Neuronal stem cell (in vitro differentiated cells): Measurements from ENCODE around the gene SPNS2.

Experiments
- DNase-seq: peaks from one replicate; pipeline ENCODE4 v3.0.0-alpha.2; 2013; ENCODE audit warnings: low spot score
- H2AFZ ChIP-seq: one replicate; pipeline ENCODE4 v1.6.1; 2013; ENCODE audit warnings: mild to moderate bottlenecking, low read length, inconsistent platforms
- H2AK5ac ChIP-seq: 2 replicates; pipeline ENCODE4 v1.6.1; 2013; ENCODE audit warnings: low read depth, mild to moderate bottlenecking, inconsistent platforms, low read length, moderate library complexity, mixed read lengths
- H2BK120ac ChIP-seq: 2 replicates; pipeline ENCODE4 v1.6.1; 2013; ENCODE audit warnings: low read depth, mild to moderate bottlenecking, inconsistent platforms, low read length, moderate library complexity, mixed read lengths
- H2BK12ac ChIP-seq: one replicate; pipeline ENCODE4 v1.6.1; 2013; ENCODE audit warnings: low read length, inconsistent platforms
- H2BK15ac ChIP-seq: 2 replicates; pipeline ENCODE4 v1.6.1; 2013; ENCODE audit warnings: mild to moderate bottlenecking, low read length, inconsistent platforms, mixed read lengths
- H2BK5ac ChIP-seq: one replicate; pipeline ENCODE4 v1.6.1; 2013; ENCODE audit warnings: inconsistent platforms, mild to moderate bottlenecking, low read length, moderate library complexity
- H3K14ac ChIP-seq: one replicate; pipeline ENCODE4 v1.6.1; 2013; ENCODE audit warnings: low read length, inconsistent platforms
- H3K18ac ChIP-seq: 2 replicates; pipeline ENCODE4 v1.6.1; 2013; ENCODE audit warnings: low read length, inconsistent platforms
- H3K23ac ChIP-seq: 2 replicates; pipeline ENCODE4 v1.6.1; 2013; ENCODE audit warnings: low read depth, mild to moderate bottlenecking, mixed read lengths, low read length, inconsistent platforms; ENCODE audit not compliant: poor library complexity
- H3K27ac ChIP-seq: replicated peaks from 3 replicates; pipeline ENCODE4 v1.5.1; 2013; ENCODE audit warnings: low read length, inconsistent platforms
- H3K27me3 ChIP-seq, 3 experiments: 2 replicates each; pipeline ENCODE4 v1.6.1; 2013; ENCODE audit warnings: low read length in 3 of 3, mild to moderate bottlenecking in 2 of 3, inconsistent platforms in 1 of 3, low read depth in 1 of 3, mixed read lengths in 1 of 3, moderate library complexity in 1 of 3; ENCODE audit not compliant: control insufficient read depth in 3 of 3, insufficient read depth in 3 of 3
- H3K36me3 ChIP-seq, 2 donors: replicated peaks in 1 of 2; 2 replicates each; pipeline ENCODE4 v1.6.1; 2013; ENCODE audit warnings: low read length in 2 of 2; ENCODE audit not compliant: control insufficient read depth in 2 of 2, insufficient read depth in 2 of 2
- H3K4ac ChIP-seq: 2 replicates; pipeline ENCODE4 v1.6.1; 2013; ENCODE audit warnings: inconsistent platforms, mild to moderate bottlenecking, low read length, moderate library complexity
- H3K4me1 ChIP-seq, 2 donors: 1 replicate in 1 of 2; 2 replicates in 1 of 2; pipeline ENCODE4 v1.6.1; 2013; ENCODE audit warnings: low read length in 2 of 2, low read depth in 1 of 2; ENCODE audit not compliant: control insufficient read depth in 2 of 2, insufficient read depth in 1 of 2
- H3K4me2 ChIP-seq: one replicate; pipeline ENCODE4 v1.6.1; 2013; ENCODE audit warnings: mild to moderate bottlenecking, low read length, inconsistent platforms; ENCODE audit not compliant: insufficient read depth, poor library complexity, severe bottlenecking
- H3K4me3 ChIP-seq, 2 donors: 2 replicates each; pipeline ENCODE4 v1.5.1; 2013; ENCODE audit warnings: low read length in 2 of 2, mild to moderate bottlenecking in 2 of 2, inconsistent platforms in 1 of 2, moderate library complexity in 1 of 2
- H3K79me1 ChIP-seq: one replicate; pipeline ENCODE4 v1.6.1; 2013; ENCODE audit warnings: low read depth, mild to moderate bottlenecking, inconsistent platforms, low read length, moderate library complexity
- H3K9ac ChIP-seq: one replicate; pipeline ENCODE4 v1.6.1; 2013; ENCODE audit warnings: mild to moderate bottlenecking, low read depth, low read length, inconsistent platforms; ENCODE audit not compliant: poor library complexity
- H3K9me3 ChIP-seq, 2 donors: replicated peaks in 1 of 2; 2 replicates each; pipeline versions ENCODE3 to v1.6.1; 2013; ENCODE audit warnings: low read length in 2 of 2, mild to moderate bottlenecking in 2 of 2, inconsistent platforms in 1 of 2, low read depth in 1 of 2, mixed read lengths in 1 of 2, moderate library complexity in 1 of 2; ENCODE audit not compliant: control insufficient read depth in 2 of 2, insufficient read depth in 1 of 2
- H4K8ac ChIP-seq: one replicate; pipeline ENCODE4 v1.6.1; 2013; ENCODE audit warnings: low read depth, mild to moderate bottlenecking, inconsistent platforms, low read length, moderate library complexity
- H4K91ac ChIP-seq: one replicate; pipeline ENCODE4 v1.6.1; 2013; ENCODE audit warnings: low read length, low read depth, mild to moderate bottlenecking, inconsistent platforms; ENCODE audit not compliant: poor library complexity
- WGBS, 2 donors: extraction: QIAGEN DNeasy Blood & Tissue Kit; methylation state at CpG; one replicate each; pipeline ENCODE4 v1.1.7; 2013; ENCODE audit warnings: missing lambda C conversion rate in 2 of 2, mixed read lengths in 1 of 2; ENCODE audit not compliant: insufficient read length in 2 of 2, insufficient replicate concordance in 1 of 2; ENCODE audit errors: extremely low coverage in 2 of 2; 5-methylcytosine and 5-hydroxymethylcytosine counted together

SPNS2 gene

DNA sequence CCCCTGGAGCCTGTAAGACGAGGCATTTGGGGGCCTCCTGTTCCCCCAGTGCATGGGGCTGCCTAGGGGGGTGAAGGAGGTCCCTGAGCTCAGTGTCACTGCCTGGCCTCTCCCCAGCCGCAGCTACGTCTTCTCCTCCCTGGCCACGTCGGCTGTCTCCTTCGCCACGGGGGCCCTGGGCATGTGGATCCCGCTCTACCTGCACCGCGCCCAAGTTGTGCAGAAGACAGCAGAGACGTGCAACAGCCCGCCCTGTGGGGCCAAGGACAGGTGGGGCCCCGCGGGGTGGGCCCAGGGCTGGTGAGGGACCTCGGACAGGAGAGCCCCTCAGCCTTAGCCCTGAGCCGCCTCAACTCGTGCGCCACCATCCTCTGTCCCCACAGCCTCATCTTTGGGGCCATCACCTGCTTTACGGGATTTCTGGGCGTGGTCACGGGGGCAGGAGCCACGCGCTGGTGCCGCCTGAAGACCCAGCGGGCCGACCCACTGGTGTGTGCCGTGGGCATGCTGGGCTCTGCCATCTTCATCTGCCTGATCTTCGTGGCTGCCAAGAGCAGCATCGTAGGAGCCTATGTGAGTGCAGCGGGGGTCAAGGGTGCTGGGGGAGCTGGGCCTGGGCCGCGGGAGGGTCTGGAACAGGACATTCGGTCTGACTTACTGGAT lies 34.3 kb downstream of the SPNS2 start:
- no CpG with 5 or more reads among the region's 33 CpGs for WGBS, 2 donors
- Histone ChIP-seq H2AFZ (no peak overlapping the region), H3K18ac (peak overlapping the region; percentile 72), H3K9me3 (no peaks in the 10 kb centered on the region), H3K23ac (peak overlapping the region; percentile 68), H2BK5ac (peak overlapping the region; percentile 29), H3K36me3 (peaks cover 6% of the 10 kb centered on the region in 2 donors), H3K27ac (no peak overlapping the region), H3K4me3 (no peak overlapping the region), H3K4me2 (no peak overlapping the region), H2BK15ac (peak overlapping the region; percentile 100), H4K91ac (peak overlapping the region; percentile 85), H2BK12ac (no peak overlapping the region), H2BK120ac (peak overlapping the region; percentile 2), H3K27me3 (peaks cover 0 to 3% (median 0%) of the 10 kb centered on the region in 3 experiments), H3K9ac (peak overlapping the region; percentile 74), H3K4me1 (peaks cover 10 to 20% of the 10 kb centered on the region in 2 donors), H3K79me1 (peaks cover 7% of the 10 kb centered on the region), H2AK5ac (peak overlapping the region; percentile 95), H3K4ac (no peak overlapping the region), H4K8ac (no peak overlapping the region), H3K14ac (no peak overlapping the region)
- DNase-seq, result no peak

DNA sequence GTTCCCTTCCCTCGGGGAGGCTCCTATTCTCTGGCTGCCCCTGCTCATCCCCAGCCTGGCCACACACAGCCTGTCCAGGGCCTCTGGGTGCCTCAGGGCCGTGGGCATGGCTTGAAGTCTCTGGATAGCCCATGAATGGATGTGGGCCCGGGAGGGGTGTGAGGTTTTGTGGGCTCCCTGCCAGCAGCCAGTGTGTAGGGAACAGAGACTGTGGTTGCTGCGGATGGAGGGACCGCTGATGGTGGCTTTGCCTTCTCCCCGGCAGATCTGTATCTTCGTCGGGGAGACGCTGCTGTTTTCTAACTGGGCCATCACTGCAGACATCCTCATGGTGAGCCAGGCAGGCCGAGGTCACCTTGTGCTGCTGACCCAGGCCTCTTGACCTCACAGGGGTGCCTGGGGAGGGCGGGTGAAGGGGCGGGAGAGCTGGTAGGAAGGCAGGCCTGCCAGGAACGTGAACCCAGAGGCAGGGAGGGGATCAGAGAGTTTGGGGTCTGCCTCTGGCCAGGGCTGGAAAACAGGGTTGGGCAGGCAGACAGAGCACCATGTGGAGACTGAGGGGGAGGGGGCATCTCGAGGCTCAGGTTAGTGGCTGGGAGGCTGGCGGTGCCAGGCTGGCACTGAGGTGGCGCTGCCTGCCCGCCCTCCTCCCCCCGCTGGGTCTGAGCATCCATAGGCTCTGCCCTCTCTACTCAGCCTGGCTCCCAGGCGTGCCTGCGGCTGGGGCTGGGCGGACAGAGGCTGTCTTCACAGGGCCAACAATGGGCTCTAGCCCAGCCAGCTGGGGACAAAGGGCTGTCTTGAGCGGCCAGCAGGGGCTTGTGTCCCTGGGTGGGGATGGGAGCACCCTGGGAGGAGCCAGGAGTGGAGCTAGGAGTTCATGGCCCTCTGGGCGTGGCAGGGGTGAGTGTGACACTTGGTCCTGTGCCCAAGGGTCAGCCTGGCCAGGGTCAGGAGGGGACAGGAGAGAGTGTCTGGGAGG lies 35.1 kb downstream of the SPNS2 start:
- no peak overlapping the region for H3K4ac ChIP-seq
- H4K91ac ChIP-seq, result no peak overlapping the region
- H3K14ac ChIP-seq, result peak overlapping the region; percentile 82
- peak overlapping the region; percentile 68 for H3K23ac ChIP-seq
- peak overlapping the region; percentile 29 for H2BK5ac ChIP-seq
- H4K8ac ChIP-seq, result no peak overlapping the region
- H3K9me3 ChIP-seq, result no peaks in the 10 kb centered on the region
- DNase-seq, result no peak
- WGBS, 2 donors, result no CpG with 5 or more reads among the region's 23 CpGs
- H3K36me3 ChIP-seq, result peaks cover 8 to 13% of the 10 kb centered on the region in 2 donors
- no peak overlapping the region for H3K27ac ChIP-seq
- H3K18ac ChIP-seq, result peak overlapping the region; percentile 94
- H3K9ac ChIP-seq, result peak overlapping the region; percentile 79
- H3K4me2 ChIP-seq, result no peak overlapping the region
- H3K4me3 ChIP-seq, result no peak overlapping the region
- H2AK5ac ChIP-seq, result peak overlapping the region; percentile 95
- peaks cover 0 to 3% (median 0%) of the 10 kb centered on the region in 3 experiments for H3K27me3 ChIP-seq
- peaks cover 10 to 20% of the 10 kb centered on the region in 2 donors for H3K4me1 ChIP-seq
- peak overlapping the region; percentile 2 for H2BK120ac ChIP-seq
- H2BK12ac ChIP-seq, result peak overlapping the region; percentile 42
- H2AFZ ChIP-seq, result peak overlapping the region; percentile 68
- peak overlapping the region; percentile 100 for H2BK15ac ChIP-seq
- peaks cover 9% of the 10 kb centered on the region for H3K79me1 ChIP-seq

GRCh38 chr17:4534515-4534914 lies 35.8 kb downstream of the SPNS2 start:
- H2AK5ac ChIP-seq, result peak overlapping the region; percentile 95
- H3K23ac ChIP-seq, result peak overlapping the region; percentile 43
- no peak overlapping the region for H3K4ac ChIP-seq
- peaks cover 10 to 20% of the 10 kb centered on the region in 2 donors for H3K36me3 ChIP-seq
- H3K18ac ChIP-seq, result peak overlapping the region; percentile 94
- H3K4me1 ChIP-seq, result peaks cover 10 to 20% of the 10 kb centered on the region in 2 donors
- no peak overlapping the region for H2BK5ac ChIP-seq
- H4K8ac ChIP-seq, result no peak overlapping the region
- no peak overlapping the region for H3K4me3 ChIP-seq
- H3K4me2 ChIP-seq, result no peak overlapping the region
- peak overlapping the region; percentile 68 for H2AFZ ChIP-seq
- no peak overlapping the region for H3K27ac ChIP-seq
- H3K27me3 ChIP-seq, result peaks cover 0 to 3% (median 0%) of the 10 kb centered on the region in 3 experiments
- H4K91ac ChIP-seq, result no peak overlapping the region
- H2BK120ac ChIP-seq, result peak overlapping the region; percentile 61
- H2BK15ac ChIP-seq, result peak overlapping the region; percentile 100
- H2BK12ac ChIP-seq, result peak overlapping the region; percentile 4
- H3K9me3 ChIP-seq, result no peaks in the 10 kb centered on the region
- no CpG with 5 or more reads among the region's 17 CpGs for WGBS, 2 donors
- peak overlapping the region; percentile 82 for H3K14ac ChIP-seq
- no peak overlapping the region for H3K9ac ChIP-seq
- peaks cover 9% of the 10 kb centered on the region for H3K79me1 ChIP-seq
- no peak for DNase-seq
